HG02763 (cell line): ENCODE results near the gene ZFR.
"Not testable (repeated sequence)": the region's sequence is repeated elsewhere in the genome, so short reads cannot be mapped to it uniquely, and the experiment has no call there.

Experiments used
- ATAC-seq: cut with Tn5 transposase; IDR thresholded peaks from one replicate; pipeline ENCODE4 v1.9.1; 2021; ENCODE audit warnings: mild to moderate bottlenecking, moderate library complexity; ENCODE audit not compliant: unreplicated experiment

Gene ZFR

DNA sequence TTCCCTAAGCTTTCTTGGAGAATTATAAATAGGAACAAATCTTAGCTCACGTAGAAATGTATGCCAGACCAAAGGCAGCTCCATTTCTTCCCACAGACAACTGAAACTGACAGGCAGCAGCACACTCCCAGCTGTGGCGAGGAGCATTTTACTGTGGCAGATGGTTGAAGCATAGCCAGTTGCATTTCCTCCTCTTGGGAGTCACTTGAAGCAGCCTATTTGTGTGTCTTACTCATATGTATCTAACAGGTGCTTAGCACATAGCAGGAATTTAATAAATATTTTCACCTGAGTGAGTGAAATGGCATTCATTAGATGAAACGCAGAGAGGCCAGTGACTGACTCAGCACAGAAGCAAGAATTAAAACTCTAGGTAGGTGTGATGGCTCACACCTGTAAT, 119.5 kb downstream of the ZFR start:
- ATAC-seq: peak; percentile 64

DNA sequence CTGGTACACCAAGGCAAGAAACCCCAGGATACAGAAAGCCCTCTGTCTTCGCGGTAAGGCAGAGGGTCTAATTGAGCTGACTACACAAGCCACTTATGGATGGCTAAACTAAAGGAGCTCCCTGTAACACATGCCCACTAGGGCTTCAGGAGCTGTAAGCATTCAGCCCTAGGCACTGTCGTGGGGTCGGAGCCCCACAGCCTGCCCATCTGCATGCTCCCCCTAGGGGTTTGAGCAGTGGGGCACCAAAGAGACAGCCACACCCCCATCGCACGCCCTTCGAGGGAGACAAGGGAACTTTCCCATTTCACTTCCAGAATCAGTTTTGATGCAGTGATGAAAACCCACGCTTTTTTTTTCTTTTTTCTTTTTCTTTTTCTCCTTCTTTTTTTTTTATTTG, 120.8 kb downstream of the ZFR start:
- ATAC-seq: no peak

DNA sequence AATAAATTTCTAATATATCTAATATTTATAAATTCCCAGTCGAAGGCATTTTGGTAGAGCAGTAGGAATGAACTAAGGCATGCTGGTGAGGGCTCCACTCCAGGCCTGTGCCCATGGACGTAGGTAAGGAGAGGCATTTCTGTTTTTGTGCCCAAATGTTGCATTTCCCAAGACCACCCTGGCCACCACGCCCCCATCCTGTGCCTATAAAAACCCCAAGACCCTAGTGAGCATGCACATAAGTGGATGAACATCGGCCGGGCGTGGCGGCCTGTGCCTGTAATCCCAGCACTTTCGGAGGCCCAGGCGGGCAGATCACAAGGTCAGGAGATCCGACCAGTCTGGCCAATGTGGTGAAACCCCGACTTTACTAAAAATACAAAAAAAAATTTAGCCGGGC, 121.7 kb downstream of the ZFR start:
- ATAC-seq: no peak

DNA sequence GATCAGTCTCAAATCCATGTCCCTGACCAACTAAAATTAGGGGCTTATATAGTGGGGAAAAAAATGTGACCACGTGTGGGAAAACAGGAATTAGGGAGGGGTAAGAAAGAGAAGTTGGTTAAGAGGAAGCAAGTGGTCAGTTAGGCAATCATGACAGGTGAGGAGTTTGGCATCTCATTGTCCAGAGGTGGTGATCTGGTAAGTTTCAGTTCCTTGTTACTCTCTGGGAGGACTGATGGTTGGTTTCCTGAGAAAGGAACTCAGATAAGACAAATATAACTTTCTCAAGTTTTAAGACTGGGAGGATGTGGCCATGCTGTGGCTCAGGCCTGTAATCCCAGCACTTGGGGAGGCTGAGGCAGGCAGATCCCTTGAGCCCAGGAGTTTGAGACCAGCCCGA, 122.8 kb downstream of the ZFR start:
- not testable (repeated sequence) for ATAC-seq

DNA sequence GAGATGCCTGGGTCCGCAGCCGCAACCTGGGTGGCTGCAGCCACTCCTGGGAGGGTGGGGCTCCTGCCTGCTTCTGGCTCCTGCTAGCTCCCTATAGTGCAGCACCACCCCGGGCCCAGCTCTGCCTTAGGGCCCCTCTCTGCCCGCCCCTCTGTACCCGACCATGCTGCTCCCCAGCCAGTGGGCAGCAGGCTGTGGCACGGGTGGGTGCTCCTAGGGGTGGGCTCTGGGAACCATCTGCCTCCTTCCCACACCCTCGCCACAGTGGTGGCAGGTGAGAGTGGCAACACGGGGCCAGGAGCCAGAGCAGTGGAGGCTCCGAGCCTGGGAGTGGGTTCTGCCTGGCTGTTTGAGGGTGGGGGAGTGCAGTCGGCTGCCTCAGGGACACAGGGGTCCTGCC, 124.0 kb downstream of the ZFR start:
- ATAC-seq: no peak

DNA sequence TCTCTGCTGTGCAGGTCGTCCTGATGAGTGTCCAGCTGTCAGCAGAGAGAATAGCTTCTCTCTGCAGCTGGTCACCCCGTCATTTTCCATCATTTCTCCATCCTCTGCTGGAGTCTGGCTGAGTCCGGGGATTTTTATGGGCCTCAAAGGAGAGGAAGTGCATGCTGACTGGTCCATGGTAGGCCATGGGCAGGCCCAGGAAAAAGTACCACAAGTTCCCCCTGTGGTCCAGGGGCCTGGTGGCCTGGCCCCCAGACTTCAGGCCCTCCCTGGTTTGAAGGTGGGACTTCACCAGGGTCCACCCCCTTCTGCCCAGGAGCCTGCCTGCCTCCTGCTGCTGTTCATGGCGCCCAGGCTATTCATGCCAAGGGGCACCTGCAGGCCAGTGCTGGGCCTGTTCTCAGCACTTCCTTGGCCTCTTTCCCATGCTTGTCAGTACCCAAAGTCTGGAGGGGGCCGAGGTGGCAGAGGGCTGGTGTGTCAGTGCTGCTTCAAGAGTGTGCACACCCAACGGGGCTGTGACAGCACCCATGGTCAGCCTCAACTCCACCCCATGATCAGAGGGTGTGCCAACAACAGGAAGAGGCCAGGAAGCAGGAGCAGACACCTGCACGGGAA, 124.5 kb downstream of the ZFR start:
- ATAC-seq: no peak

DNA sequence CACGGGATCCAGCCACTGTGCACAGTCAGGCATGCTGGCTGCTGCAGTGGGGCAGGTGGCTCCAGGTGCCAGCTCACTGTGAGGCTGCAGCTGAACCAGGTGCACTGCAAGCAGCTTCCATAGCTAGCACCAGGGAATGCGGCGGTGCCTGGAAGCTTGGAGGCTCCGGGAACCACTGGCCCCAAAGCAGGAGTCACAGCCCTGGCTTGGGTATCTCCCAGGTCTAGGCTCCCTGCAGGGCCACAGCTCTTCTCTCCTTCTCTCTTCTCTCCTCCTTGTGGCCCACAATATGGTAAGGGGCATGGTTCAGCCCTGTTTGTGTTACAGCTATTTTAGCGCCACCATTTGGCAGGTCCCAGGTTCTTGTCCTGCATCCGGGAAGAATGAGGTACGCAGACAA, 125.1 kb downstream of the ZFR start:
- ATAC-seq: no peak

DNA sequence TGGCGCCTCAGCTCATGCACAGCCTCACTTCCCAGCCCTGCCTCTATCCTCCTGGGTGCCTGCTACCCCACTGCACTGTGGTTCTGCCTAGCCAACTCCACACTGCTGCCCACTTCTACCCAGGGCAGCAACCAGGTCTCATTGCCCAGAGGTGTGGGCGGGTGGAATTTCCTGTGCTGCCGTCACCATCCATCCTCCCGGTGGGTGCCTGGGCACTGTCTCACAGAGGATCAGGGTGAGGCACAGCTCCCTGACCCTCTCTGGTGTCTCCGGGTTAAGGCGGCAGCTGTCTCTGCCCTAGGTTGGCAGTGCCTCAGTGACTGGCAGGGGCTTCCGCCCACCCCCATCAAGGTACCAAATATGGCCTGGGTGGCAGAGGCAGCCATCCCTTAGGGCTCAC, 127.5 kb downstream of the ZFR start:
- ATAC-seq: no peak

DNA sequence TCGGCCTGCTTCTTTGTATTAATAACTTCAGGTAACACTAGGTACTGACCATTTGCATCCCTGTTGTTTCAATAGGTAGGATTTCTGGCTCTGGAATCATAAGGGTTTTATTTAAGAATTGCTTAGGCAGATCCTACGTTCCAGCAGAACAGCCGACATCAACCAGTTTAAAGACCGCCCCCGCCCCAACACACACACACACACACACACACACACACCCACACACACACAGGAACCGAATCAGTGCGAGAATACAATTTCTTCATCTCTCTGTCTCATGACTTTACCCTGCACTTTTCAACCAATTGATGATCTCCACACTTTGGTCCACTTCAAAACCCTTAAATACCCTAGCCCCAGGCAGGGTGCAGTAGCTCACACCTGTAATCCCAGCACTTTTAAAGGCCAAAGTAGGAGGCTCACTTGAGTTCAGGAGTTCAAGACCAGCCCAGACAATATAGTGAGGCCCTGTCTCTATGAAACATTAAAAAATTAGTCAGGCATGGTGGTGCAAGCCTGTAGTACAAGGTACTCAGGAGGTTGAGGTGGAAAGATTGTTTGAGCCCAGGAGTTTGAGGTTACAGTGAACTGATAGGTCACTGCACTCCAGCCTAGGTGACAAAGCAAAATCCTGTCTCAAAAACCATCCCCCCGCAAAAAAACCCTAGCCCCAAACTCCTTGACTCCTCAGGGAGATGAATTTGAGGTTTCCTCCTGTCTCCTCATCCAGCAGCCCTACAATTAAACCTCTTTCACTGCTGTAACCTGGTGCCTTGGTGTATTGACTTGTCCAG, 129.1 kb downstream of the ZFR start:
- ATAC-seq: no peak

DNA sequence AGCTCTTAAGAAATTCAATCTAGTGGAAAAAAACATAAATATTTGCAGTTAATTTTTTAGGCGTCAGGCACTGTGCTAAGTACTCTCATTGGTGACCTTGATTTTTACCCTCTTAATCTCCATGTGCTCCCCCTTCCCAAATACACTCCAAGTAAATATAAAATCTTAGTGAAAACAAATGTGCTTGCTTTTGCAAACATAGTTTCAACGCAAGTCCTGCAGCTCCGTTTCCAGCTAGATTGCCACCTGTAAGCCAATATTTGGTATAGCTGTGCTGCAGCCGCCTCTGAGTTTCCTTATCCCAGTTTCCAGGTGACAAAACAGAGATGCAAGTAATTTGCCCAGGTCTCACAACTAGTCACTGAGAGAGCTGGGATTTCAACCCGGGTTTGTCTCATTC, 129.9 kb downstream of the ZFR start:
- ATAC-seq: no peak

DNA sequence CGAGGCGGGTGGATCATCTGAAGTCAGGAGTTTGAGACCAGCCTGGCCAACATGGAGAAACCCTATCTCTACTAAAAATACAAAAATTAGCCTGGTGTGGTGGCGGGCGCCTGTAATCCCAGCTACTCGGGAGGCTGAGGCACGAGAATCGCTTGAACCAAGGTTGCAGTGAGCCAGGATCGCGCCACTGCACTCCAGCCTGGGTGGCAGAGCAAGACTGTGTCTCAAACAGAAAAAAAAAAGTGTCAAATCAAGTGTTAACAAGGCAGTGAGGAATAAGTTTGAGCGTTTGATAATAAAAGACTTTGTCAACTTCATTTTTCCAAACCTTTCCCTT, 130.4 kb downstream of the ZFR start:
- not testable (repeated sequence) for ATAC-seq

DNA sequence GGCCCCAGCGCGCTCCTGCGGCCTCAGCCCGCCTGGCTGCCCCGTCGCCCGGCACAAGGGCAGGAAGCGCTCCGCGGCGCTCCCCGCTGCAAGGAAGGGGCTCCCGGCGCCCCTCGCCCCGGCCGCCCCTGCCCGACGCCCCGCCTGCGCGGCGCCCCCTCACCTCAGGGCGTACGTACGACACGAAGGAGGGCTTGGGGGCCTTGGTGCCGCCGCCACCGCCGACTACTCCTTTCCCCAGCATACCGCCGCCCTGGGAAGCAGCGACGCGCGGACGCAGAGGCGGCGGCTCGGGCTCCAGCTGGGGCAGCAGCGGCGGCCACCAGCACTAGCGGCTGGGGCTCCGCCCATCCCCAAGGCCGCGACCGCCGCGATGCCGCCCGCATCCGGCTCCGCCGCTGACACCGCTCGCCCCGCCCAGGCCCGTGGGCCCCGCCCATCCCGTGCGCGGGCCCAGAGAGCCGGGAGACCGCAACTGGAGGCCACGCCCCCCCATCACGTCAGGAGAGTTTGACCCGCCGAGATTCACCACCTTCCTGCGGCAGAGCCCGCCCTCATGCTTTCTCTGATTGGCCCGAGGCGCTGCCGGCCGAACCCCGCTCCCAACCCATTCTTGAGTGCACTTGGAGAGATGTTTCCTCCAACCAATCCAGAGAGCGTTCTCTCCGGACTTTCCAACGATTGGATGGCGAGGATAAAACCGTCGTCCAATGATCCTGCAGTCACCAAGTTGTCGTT, 131.8 kb downstream of the ZFR start, which contains the start of gene MTMR12:
Gene MTMR12, minus strand, starts transcription at position 345 of the 738 bp plus-strand sequence. Its CDS starts 101 bp downstream, at position 244.
- ATAC-seq: peak; percentile 94

DNA sequence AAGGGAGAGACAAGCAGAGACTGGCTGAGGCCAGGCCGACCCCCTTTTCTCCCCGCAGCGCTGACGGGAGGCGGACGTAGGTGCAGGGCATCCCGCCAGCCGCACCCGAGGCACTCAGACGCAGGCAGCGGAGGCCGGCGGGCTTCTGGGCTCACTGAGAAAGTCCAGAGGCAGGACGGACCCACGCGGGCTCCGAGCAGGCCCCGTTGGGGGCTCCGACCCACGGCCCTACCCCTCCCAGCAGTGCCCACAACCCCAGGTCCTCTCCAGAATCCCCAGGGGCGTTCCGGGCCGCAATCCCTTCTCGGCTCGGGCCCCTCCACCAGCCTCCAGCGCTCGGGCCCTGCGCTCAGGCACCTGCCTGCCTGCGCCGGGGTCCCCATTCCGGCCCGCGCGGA, 132.3 kb downstream of the ZFR start:
- peak; percentile 24 for ATAC-seq

DNA sequence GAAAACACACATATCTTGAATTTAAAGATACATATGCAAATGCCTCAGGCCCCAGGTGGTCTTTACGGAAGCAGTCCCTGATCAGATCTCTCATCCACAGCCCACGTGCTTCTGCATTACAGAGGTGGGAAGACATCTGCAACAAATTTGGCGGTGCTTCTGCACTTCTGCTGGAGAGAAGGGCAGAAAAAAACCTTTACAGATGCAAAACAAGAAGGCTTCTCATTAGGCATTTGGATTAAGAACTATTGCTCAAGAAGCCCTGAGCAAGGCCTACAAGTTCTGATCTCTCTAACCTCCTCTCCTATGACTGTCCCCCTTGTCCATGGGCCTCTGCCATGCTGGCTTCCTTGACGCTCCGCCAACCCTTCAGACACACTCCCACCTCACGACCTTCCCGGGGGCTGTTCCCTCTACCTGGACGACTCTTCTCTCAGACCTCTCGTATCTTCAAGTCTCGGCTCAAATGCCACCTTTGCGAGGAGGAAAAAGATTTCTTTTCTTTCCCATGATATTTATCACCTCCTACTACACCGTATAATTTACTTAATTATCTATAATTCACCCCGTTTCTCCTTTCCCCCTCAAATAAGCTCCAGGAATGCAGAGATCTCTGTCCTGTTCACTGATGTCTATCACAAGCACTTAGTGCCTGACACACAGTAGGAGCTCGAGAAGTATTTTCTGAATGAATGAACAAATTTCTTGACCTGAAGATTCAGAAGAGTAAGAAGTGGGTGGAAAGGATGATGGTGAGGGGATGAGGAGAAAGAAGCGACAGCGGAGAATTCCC, 132.9 kb downstream of the ZFR start:
- no peak for ATAC-seq

DNA sequence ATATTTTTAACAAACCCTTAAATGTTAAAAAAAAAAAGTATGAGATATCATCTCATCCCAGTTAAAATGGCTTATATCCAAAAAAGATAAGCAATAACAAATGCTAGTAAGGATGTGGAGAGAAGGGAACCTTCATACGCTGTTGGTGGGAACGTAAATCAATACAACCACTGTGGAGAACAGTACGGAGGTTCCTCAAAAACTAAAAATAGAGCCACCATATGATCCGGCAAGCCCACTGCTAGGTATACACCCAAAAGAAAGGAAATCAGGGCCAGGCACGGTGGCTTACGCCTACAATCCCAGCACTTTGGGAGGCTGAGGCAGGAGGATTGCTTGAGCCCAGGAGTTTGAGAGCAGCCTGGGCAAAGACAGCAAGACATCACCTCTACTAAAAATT, 134.8 kb downstream of the ZFR start:
- no peak for ATAC-seq

DNA sequence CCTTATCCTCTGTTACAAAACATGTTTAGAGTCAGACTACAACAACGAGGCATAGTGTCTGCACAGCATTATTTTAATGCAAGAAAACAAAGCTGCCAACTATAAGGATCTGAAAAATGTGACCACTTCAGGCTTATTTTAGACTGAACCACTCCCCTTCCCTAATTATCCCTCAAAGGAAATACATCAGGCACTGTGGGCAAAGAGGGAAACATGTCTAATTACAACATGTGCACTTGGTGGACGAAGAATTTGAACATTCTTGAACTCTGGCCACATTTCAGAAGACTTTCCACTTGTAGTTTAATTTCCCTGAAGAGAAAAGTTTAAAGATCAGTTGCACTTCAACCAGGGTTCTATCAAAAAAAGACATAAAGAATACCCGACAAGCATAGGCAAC, 135.6 kb downstream of the ZFR start:
- ATAC-seq: no peak

DNA sequence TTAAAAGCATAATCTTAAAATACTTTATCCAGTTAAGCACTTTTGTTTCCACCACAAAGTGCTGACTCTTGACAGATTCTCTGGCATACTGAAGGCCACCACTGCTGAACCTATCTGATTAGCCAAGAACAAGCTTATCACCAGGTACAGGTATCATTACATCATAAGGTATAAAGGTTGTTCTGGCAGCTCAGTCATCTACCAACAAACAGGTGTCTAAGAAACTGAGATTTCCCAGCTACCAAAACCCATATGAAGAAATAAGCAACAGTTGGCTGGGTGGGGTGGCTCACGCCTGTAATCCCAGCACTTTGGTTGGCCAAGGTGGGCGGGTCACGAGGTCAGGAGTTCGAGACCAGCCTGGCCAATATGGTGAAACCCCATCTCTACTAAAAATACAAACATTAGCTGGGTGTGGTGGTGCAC, 136.8 kb downstream of the ZFR start:
- no peak for ATAC-seq

DNA sequence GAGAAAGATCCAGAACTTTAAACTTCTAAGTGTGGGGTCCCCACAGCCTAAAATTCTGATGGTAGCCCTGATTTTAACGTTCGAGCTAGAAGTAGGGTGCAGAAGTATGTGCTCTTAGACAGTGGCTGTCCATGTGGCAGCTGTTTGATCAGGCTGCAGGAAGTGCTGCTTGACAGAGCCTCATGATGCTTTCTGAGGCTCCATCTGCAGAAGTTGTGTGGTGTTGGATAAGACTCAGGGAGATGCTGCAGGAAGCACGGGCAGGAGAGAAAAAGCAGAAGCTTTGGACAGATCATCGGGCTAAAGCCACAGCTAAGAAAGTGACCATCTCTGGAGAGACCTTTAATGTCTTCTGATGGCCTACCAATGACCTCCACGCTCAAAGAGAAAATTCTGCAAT, 139.9 kb downstream of the ZFR start:
- no peak for ATAC-seq
